ENCODE measurements around the gene EXOC6B.

Gene EXOC6B

GRCh38 chr2:72759755-72760154 lies 66.1 kb downstream of the EXOC6B start:
- H2AK5ac ChIP-seq (ENCODE audit: low read length): no peak overlapping the region
- no peak overlapping the region for H3K14ac ChIP-seq (ENCODE audit: low read length)
- H2BK5ac ChIP-seq (ENCODE audit: low read depth, low read length, poor library complexity): no peak overlapping the region
- H3K4me3 ChIP-seq (ENCODE audit: low read depth, low read length): no peak overlapping the region
- H3K27me3 ChIP-seq (ENCODE audit: insufficient read depth, low read length): no peaks in the 10 kb centered on the region
- WGBS (ENCODE audit: extremely low coverage, insufficient coverage, insufficient read length): no CpG with 5 or more reads among the region's 1 CpG
- H3K36me3 ChIP-seq (ENCODE audit: control insufficient read depth in 1 of 2, insufficient read depth in 2 of 2, low read length in 2 of 2): peaks cover 5 to 8% of the 10 kb centered on the region in 2 experiments
- no peaks in the 10 kb centered on the region for H3K9me3 ChIP-seq (ENCODE audit: insufficient read depth, low read depth, low read length)
- no peak overlapping the region for H3K4ac ChIP-seq (ENCODE audit: low read depth, low read length)
- no peak overlapping the region for H2AFZ ChIP-seq (ENCODE audit: insufficient read depth, low read length, poor library complexity)
- H3K79me2 ChIP-seq (ENCODE audit: control insufficient read depth, insufficient read depth, low read length, poor library complexity): no peaks in the 10 kb centered on the region
- H3K4me1 ChIP-seq (ENCODE audit: control insufficient read depth in 1 of 2, insufficient read depth in 2 of 2, low read length in 2 of 2): peaks cover 2 to 3% of the 10 kb centered on the region in 2 experiments
- H2BK12ac ChIP-seq (ENCODE audit: low read length): no peak overlapping the region
- H3K79me1 ChIP-seq (ENCODE audit: low read length): peaks cover 2% of the 10 kb centered on the region
- H3K27ac ChIP-seq (ENCODE audit: low read depth, low read length): no peak overlapping the region
- no peak overlapping the region for H4K91ac ChIP-seq (ENCODE audit: low read depth, low read length)
- H3K4me2 ChIP-seq (ENCODE audit: low read length): no peak overlapping the region
- no peak overlapping the region for H2BK120ac ChIP-seq (ENCODE audit: insufficient read depth, low read length, poor library complexity)
- H3K9ac ChIP-seq (ENCODE audit: low read length): no peak overlapping the region
- no peak overlapping the region for H4K8ac ChIP-seq (ENCODE audit: low read depth, low read length)
- no peak overlapping the region for H3K18ac ChIP-seq (ENCODE audit: low read length)
- H4K12ac ChIP-seq (ENCODE audit: low read depth, low read length): no peak overlapping the region
- no peak overlapping the region for H3K23ac ChIP-seq (ENCODE audit: low read length)
- DNase-seq: no peak

- Histone ChIP-seq H3K79me1 (ENCODE audit: low read length) (peaks cover 2% of the 10 kb centered on the region), H2BK120ac (ENCODE audit: insufficient read depth, low read length, poor library complexity) (no peak overlapping the region), H2AFZ (ENCODE audit: insufficient read depth, low read length, poor library complexity) (no peak overlapping the region), H4K12ac (ENCODE audit: low read depth, low read length) (no peak overlapping the region), H3K4ac (ENCODE audit: low read depth, low read length) (no peak overlapping the region), H3K9ac (ENCODE audit: low read length) (no peak overlapping the region), H3K36me3 (ENCODE audit: control insufficient read depth in 1 of 2, insufficient read depth in 2 of 2, low read length in 2 of 2) (peaks cover 0 to 2% of the 10 kb centered on the region in 2 experiments), H3K27me3 (ENCODE audit: insufficient read depth, low read length) (no peaks in the 10 kb centered on the region), H2BK5ac (ENCODE audit: low read depth, low read length, poor library complexity) (no peak overlapping the region), H4K8ac (ENCODE audit: low read depth, low read length) (no peak overlapping the region), H3K4me1 (ENCODE audit: control insufficient read depth in 1 of 2, insufficient read depth in 2 of 2, low read length in 2 of 2) (peaks cover 2 to 3% of the 10 kb centered on the region in 2 experiments), H4K91ac (ENCODE audit: low read depth, low read length) (no peak overlapping the region), H3K4me3 (ENCODE audit: low read depth, low read length) (no peak overlapping the region), H2BK12ac (ENCODE audit: low read length) (no peak overlapping the region), H3K27ac (ENCODE audit: low read depth, low read length) (peak overlapping the region; percentile 78), H3K23ac (ENCODE audit: low read length) (no peak overlapping the region), H3K18ac (ENCODE audit: low read length) (no peak overlapping the region), H3K79me2 (ENCODE audit: control insufficient read depth, insufficient read depth, low read length, poor library complexity) (no peaks in the 10 kb centered on the region), H3K9me3 (ENCODE audit: insufficient read depth, low read depth, low read length) (no peaks in the 10 kb centered on the region), H3K14ac (ENCODE audit: low read length) (no peak overlapping the region), H2AK5ac (ENCODE audit: low read length) (no peak overlapping the region), H3K4me2 (ENCODE audit: low read length) (no peak overlapping the region)
- peak; percentile 66 to 92 for DNase-seq
- WGBS (ENCODE audit: extremely low coverage, insufficient coverage, insufficient read length): no CpG with 5 or more reads among the region's 3 CpGs
These were observed 68.6 kb downstream of the EXOC6B start for GRCh38 chr2:72757177-72757775.

- no peak overlapping the region for H3K23ac ChIP-seq (ENCODE audit: low read length)
- peaks cover 0 to 2% of the 10 kb centered on the region in 2 experiments for H3K36me3 ChIP-seq (ENCODE audit: control insufficient read depth in 1 of 2, insufficient read depth in 2 of 2, low read length in 2 of 2)
- no peak overlapping the region for H2BK5ac ChIP-seq (ENCODE audit: low read depth, low read length, poor library complexity)
- H2BK12ac ChIP-seq (ENCODE audit: low read length): no peak overlapping the region
- H3K4me3 ChIP-seq (ENCODE audit: low read depth, low read length): no peak overlapping the region
- no peak overlapping the region for H4K8ac ChIP-seq (ENCODE audit: low read depth, low read length)
- H4K12ac ChIP-seq (ENCODE audit: low read depth, low read length): no peak overlapping the region
- peak; percentile 68 to 74 for DNase-seq
- no peak overlapping the region for H3K27ac ChIP-seq (ENCODE audit: low read depth, low read length)
- H3K27me3 ChIP-seq (ENCODE audit: insufficient read depth, low read length): no peaks in the 10 kb centered on the region
- no CpG with 5 or more reads among the region's 4 CpGs for WGBS (ENCODE audit: extremely low coverage, insufficient coverage, insufficient read length)
- H3K4me1 ChIP-seq (ENCODE audit: control insufficient read depth in 1 of 2, insufficient read depth in 2 of 2, low read length in 2 of 2): peaks cover 2 to 3% of the 10 kb centered on the region in 2 experiments
- no peaks in the 10 kb centered on the region for H3K9me3 ChIP-seq (ENCODE audit: insufficient read depth, low read depth, low read length)
- no peak overlapping the region for H3K14ac ChIP-seq (ENCODE audit: low read length)
- H3K79me1 ChIP-seq (ENCODE audit: low read length): peaks cover 2% of the 10 kb centered on the region
- H3K18ac ChIP-seq (ENCODE audit: low read length): no peak overlapping the region
- no peak overlapping the region for H3K9ac ChIP-seq (ENCODE audit: low read length)
- no peak overlapping the region for H3K4me2 ChIP-seq (ENCODE audit: low read length)
- H3K4ac ChIP-seq (ENCODE audit: low read depth, low read length): no peak overlapping the region
- no peak overlapping the region for H4K91ac ChIP-seq (ENCODE audit: low read depth, low read length)
- no peak overlapping the region for H2AK5ac ChIP-seq (ENCODE audit: low read length)
- H2AFZ ChIP-seq (ENCODE audit: insufficient read depth, low read length, poor library complexity): no peak overlapping the region
- H2BK120ac ChIP-seq (ENCODE audit: insufficient read depth, low read length, poor library complexity): no peak overlapping the region
- no peaks in the 10 kb centered on the region for H3K79me2 ChIP-seq (ENCODE audit: control insufficient read depth, insufficient read depth, low read length, poor library complexity)
These were observed 70.0 kb downstream of the EXOC6B start for GRCh38 chr2:72755647-72756423.

- no peak overlapping the region for H3K9ac ChIP-seq (ENCODE audit: low read length)
- H3K4me1 ChIP-seq (ENCODE audit: control insufficient read depth in 1 of 2, insufficient read depth in 2 of 2, low read length in 2 of 2): peaks cover 2 to 3% of the 10 kb centered on the region in 2 experiments
- no peaks in the 10 kb centered on the region for H3K27me3 ChIP-seq (ENCODE audit: insufficient read depth, low read length)
- no peaks in the 10 kb centered on the region for H3K9me3 ChIP-seq (ENCODE audit: insufficient read depth, low read depth, low read length)
- H3K36me3 ChIP-seq (ENCODE audit: control insufficient read depth in 1 of 2, insufficient read depth in 2 of 2, low read length in 2 of 2): no peaks in the 10 kb centered on the region
- no peak overlapping the region for H3K14ac ChIP-seq (ENCODE audit: low read length)
- H3K18ac ChIP-seq (ENCODE audit: low read length): no peak overlapping the region
- H3K23ac ChIP-seq (ENCODE audit: low read length): no peak overlapping the region
- no peak overlapping the region for H3K4me3 ChIP-seq (ENCODE audit: low read depth, low read length)
- no peak overlapping the region for H4K8ac ChIP-seq (ENCODE audit: low read depth, low read length)
- no peak overlapping the region for H2BK5ac ChIP-seq (ENCODE audit: low read depth, low read length, poor library complexity)
- peaks cover 2% of the 10 kb centered on the region for H3K79me1 ChIP-seq (ENCODE audit: low read length)
- no peak overlapping the region for H2AK5ac ChIP-seq (ENCODE audit: low read length)
- H3K27ac ChIP-seq (ENCODE audit: low read depth, low read length): no peak overlapping the region
- H3K79me2 ChIP-seq (ENCODE audit: control insufficient read depth, insufficient read depth, low read length, poor library complexity): no peaks in the 10 kb centered on the region
- H3K4me2 ChIP-seq (ENCODE audit: low read length): no peak overlapping the region
- H2BK12ac ChIP-seq (ENCODE audit: low read length): no peak overlapping the region
- DNase-seq: no peak
- H4K12ac ChIP-seq (ENCODE audit: low read depth, low read length): no peak overlapping the region
- H3K4ac ChIP-seq (ENCODE audit: low read depth, low read length): no peak overlapping the region
- WGBS (ENCODE audit: extremely low coverage, insufficient coverage, insufficient read length): no CpG with 5 or more reads among the region's 3 CpGs
- H4K91ac ChIP-seq (ENCODE audit: low read depth, low read length): no peak overlapping the region
- no peak overlapping the region for H2BK120ac ChIP-seq (ENCODE audit: insufficient read depth, low read length, poor library complexity)
- no peak overlapping the region for H2AFZ ChIP-seq (ENCODE audit: insufficient read depth, low read length, poor library complexity)
These were observed 71.1 kb downstream of the EXOC6B start for GRCh38 chr2:72754628-72755320.
